Stimulated activated CD4-positive, alpha-beta T cell treated with anti-CD3 and anti-CD28 coated beads, Interleukin-1b, Interleukin-23, amount 100 ng/mL, for 4 hours (primary cell): ENCODE results near the gene VWA2.

Experiments
- DNase-seq, 2 donors: peaks; one replicate each; pipeline ENCODE4 v3.0.0-alpha.2; 2020; ENCODE audit warnings: low read depth in 2 of 2

VWA2 gene, protein sequence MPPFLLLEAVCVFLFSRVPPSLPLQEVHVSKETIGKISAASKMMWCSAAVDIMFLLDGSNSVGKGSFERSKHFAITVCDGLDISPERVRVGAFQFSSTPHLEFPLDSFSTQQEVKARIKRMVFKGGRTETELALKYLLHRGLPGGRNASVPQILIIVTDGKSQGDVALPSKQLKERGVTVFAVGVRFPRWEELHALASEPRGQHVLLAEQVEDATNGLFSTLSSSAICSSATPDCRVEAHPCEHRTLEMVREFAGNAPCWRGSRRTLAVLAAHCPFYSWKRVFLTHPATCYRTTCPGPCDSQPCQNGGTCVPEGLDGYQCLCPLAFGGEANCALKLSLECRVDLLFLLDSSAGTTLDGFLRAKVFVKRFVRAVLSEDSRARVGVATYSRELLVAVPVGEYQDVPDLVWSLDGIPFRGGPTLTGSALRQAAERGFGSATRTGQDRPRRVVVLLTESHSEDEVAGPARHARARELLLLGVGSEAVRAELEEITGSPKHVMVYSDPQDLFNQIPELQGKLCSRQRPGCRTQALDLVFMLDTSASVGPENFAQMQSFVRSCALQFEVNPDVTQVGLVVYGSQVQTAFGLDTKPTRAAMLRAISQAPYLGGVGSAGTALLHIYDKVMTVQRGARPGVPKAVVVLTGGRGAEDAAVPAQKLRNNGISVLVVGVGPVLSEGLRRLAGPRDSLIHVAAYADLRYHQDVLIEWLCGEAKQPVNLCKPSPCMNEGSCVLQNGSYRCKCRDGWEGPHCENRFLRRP

GRCh38 chr10:114239117-114239993 is at the start of gene VWA2:
VWA2 (plus strand) TSS chr10:114239254; CDS start chr10:114248714, 9,460 bp downstream.
- DNase-seq: peak; percentile 7 to 11

GRCh38 chr10:114189700-114190099 is 49.4 kb upstream of the VWA2 start:
- no peak for DNase-seq

- no peak for DNase-seq
These were observed 44.0 kb upstream of the VWA2 start for GRCh38 chr10:114195079-114195478.

DNA sequence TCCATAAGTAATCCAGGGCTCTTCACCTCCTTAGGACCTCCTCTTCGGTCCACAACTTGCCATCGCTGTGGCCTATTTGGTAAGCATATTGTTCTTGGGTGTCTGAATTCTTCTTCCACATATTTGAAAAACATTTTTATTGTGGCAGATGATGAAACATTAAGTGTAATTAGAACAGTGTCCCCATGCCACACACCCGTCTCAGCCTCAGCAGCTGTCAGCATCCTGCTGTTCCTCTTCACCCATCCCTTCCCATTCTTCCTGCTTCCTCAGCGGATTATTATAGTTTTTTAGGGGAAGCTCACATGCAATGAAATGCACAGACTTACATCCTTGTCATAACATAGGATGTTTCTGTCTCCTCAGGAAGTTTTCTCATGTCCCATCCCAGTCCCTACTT is 39.8 kb upstream of the VWA2 start:
- DNase-seq: no peak

DNA sequence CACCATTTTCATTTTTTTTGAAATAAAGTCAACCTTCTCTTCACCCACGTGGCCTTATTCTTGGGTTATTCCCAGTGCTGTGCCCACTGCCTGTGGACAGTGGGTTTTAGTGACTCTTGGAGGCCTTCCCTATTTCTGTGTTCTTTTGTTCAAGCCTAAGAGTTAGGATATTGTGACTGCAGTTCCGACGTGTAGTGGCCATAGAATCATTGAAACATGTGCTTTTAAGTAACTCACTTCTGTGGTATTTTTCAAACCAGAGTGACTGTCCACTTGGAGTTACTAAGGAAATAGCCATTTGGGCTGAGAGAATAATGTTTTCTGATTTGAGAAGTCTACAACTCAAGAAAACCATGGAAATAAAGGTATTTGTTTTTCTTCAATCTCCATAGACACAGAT is 36.2 kb upstream of the VWA2 start:
- no peak for DNase-seq

GRCh38 chr10:114206902-114207301 is 32.2 kb upstream of the VWA2 start:
- no peak for DNase-seq

DNA sequence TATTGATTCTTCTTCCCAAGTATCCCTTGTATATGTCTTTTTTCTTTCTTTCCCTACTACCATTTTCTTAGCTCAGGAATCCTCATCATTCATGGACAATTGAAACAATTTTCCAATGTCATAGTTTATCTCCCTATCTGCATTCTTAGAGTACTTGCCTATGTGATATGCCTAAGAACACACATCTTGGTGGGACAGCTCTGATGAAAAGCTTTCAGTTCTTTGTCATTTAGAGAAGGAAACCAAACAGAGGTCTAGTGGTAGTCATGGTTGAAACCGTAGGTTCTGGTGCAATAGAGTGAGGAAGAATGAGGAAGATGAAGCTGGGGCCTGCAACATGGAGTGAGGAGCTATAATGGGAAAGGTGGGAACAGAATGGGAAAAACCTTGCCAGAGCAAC is 31.7 kb upstream of the VWA2 start:
- DNase-seq: no peak

GRCh38 chr10:114208351-114208750 is 30.7 kb upstream of the VWA2 start:
- no peak for DNase-seq

GRCh38 chr10:114212153-114212552 is 26.9 kb upstream of the VWA2 start:
- no peak for DNase-seq

GRCh38 chr10:114215033-114215432 is 24.0 kb upstream of the VWA2 start:
- DNase-seq: no peak

GRCh38 chr10:114220281-114220680 is 18.8 kb upstream of the VWA2 start:
- DNase-seq: no peak

DNA sequence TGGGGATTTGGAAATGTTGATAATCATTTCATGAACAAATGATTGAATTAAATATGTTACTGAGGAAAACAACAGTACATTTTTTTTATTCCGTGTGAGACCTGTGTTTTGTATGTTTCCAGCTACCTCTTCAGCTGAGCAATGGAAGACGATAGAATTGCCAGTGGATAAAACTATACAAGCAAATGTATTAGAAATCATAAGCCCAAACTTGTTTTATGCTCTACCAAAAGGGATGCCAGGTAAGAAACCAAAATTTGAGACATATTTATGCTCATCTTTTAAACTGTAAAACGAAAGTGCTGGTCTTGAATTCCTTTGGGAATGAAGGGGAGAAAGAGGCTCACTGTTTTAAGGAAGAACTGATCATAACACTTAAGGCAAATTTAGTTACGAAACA is 17.8 kb upstream of the VWA2 start:
- no peak for DNase-seq

GRCh38 chr10:114223066-114223465 is 16.0 kb upstream of the VWA2 start:
- no peak for DNase-seq

GRCh38 chr10:114228156-114228555 is 10.9 kb upstream of the VWA2 start:
- DNase-seq: no peak

GRCh38 chr10:114232561-114233176 is 6.4 kb upstream of the VWA2 start:
- DNase-seq: no peak

DNA sequence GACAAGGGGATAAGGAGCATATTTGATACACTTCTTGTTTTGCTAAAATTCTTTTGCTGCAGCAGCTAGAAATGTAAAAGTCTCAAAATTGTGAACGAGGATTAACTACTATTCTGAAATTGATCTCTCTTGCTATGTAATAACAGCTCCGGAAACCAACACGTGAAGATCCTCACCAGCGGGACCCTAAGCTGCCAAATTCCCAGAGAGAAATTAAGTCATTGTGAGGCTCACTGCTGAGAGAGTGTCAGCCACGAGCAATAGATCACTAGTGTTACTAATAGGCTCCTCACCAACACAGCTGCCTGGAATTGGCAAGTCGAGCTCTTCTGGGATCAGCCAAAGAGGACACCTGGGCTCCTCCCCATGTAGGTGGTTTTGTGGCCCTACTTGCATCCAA is 5.6 kb upstream of the VWA2 start:
- no peak for DNase-seq

- no peak for DNase-seq
These were observed 4.9 kb upstream of the VWA2 start for GRCh38 chr10:114234132-114234531.

DNA sequence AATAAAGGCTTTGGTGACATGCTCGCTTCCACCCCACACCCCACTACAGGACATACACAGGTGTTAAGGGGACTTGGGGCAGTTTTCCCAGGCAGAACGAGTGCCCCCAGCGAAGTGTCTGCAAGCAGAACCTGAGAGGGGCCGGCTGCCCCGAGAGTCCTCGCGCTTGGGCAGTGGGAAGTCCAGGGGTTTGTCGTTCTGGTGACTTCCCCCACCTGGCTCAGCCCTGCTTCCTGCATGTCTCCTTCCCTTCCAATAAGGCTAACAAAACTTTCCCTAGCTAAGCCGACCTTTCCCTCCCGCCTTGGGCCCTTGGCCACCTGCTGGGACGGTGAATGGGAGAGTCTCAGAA is 916 bp downstream of the VWA2 start:
- DNase-seq: no peak

GRCh38 chr10:114242235-114242634 is 3.2 kb downstream of the VWA2 start:
- DNase-seq: no peak

DNA sequence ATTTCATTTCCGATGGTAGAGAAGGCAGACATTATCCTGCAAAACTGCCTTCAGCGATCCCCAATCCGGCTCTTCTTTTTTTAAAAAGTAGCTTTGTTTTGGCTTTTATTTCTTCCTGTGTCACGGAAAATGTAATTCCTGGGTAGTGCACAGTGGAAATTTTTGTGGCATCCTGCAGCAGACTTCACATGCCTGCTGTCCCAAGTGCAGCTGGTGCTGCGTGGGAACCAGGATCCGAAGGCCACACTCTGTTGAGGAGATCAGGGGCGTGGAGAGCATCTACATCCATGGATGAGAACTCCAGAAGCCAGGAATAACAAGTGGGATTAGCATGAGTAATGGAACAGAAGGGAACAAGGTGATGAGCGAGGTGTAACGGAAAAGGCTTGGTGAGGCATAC is 4.6 kb downstream of the VWA2 start:
- no peak for DNase-seq

DNA sequence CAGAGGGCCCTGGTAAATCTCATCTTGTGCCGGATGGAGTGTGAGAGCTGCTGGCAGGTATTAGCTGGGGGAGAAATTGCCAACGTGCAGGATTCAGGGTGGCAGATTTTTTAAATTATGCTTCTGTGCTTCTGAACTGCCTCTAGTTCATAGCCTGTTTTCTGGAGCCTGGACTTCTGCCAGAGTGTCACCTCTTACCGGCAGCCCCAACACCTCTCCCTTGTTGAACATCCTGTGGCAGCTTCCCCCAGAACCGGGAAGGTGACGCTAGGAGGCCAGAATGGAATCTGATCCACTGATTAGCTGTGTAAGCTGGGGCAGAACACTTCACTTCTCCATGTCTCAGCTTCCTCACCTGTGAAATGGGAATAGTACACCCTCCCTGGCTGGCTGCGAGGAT is 5.1 kb downstream of the VWA2 start:
- DNase-seq: no peak
